ENCODE results near the gene UBB.

Gene UBB

GRCh38 chr17:16380640-16381495, at the start of gene UBB:
Gene UBB (plus strand): TSS chr17:16381091. CDS start chr17:16381908, 817 bp downstream.
- DNase-seq, result peak; percentile 47

DNA sequence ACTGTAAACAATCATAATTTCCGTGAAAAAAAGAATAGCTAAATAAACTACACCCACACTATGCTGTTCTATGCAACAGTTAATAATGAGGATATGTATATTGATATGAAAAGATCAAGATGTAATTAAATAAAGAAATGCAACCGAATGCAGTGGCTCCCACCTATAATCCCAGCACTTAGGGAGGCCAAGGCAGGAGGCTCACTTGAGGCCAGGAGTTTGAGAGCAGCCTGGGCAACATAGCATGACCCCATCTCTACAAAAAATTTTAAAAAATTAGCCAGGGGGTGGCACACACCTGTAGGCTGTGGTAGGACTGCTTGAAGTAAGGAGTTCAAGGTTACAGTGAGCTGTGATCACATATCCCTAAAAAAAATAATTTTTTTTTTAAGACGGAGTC, 42.5 kb upstream of the UBB start:
- DNase-seq, result no peak

GRCh38 chr17:16339402-16339801, 41.5 kb upstream of the UBB start:
- DNase-seq, result no peak

- no peak for DNase-seq
Observed at GRCh38 chr17:16339959-16340358, 40.9 kb upstream of the UBB start.

DNA sequence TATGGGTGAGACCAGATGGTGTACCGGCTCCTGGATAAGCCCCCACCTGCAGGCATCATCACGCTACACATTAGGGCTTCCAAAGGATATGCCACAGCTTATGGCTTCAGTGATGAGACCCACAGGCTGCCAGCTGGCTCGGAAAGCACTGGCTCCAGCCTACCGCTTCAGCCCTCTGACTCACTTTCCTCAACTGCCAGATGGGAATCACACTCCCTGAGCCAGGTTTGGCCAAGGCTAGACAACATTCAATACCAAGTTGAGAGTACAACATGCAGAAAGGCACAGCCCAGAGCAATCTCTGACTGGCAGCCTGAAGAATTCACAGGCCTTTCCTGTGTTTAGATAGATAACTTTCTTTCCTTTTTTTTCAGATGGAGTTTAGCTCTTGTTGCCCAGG, 37.9 kb upstream of the UBB start:
- DNase-seq, result no peak

GRCh38 chr17:16343569-16343968, 37.3 kb upstream of the UBB start:
- DNase-seq, result no peak

DNA sequence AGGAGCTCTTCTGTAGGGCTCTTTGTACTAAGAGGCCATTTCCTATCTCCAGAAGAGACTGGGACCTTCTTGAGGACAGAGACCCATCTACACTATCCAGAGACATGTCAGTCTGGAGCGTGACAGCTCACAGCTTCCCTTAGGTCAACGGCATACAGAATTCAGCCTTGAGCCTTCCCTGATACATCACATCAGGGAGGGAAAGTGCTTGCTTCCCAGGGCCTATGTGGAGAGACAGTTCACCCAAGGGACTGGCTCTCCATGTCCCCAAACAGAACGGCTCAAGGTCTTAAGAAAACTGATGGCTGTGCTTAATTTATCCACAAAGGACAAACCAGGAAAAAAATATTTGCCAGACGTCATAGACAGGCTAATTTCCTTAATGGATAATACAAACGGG, 35.3 kb upstream of the UBB start:
- DNase-seq, result no peak

GRCh38 chr17:16346721-16347271, 34.1 kb upstream of the UBB start:
- DNase-seq, result no peak

DNA sequence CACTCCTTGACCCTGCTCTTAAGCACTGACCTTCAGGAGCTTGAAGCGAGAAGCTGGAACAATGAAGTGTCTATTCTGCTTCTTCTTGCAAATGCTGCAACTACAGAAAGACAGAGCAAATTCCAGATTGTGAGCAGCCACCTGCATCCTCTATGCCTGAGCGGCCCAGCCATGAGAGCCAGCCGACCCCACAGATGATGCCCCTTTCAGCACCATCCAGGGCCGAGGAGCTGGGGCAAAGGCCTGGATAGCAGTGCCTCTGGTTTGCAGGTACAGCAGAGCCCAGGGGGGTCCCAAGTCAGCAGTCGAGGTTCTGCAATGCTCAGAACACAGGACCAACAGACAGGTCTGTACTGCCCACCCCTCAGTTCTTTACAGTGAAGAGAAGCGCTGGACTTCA, 32.3 kb upstream of the UBB start:
- no peak for DNase-seq

DNA sequence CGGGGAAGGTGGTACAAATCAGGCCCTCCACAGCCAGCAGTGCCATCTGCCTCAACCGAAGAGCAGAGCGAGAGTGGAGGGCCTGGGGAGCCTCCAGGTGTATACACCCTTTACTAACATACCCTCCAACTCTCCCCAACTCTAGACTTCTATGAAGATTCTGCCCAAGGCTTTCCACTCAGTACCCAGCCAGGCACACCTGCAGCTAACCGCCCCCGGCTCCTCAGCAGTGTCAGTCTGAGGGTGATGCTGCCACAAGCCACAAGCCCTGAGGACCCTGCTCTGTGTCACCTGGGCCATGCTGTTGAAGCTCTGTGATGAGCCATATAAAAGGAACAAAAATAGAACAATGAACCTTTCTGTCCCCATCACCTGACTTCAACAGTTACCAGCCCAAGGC, 31.5 kb upstream of the UBB start:
- DNase-seq, result no peak

GRCh38 chr17:16351831-16352230, 29.1 kb upstream of the UBB start:
- no peak for DNase-seq

DNA sequence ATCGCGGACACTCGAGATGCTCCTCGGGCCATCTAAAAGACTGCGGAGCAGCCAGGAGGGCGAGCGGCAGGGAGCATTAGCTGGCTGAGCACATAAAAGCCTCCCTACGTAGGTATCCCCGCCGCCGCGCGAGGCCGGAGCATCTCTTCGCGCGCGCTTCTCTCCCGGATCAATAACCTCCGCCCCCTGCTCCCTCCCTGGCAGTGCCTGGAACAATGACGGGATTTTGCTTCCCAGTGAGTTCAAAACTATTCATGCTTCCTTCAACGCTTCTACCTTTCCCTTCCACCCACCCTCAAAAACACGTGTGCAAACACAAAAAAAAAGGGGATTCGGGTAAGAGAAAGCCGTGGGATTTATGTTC, 28.6 kb upstream of the UBB start:
- no peak for DNase-seq

GRCh38 chr17:16352667-16353316, 28.1 kb upstream of the UBB start:
- DNase-seq, result no peak

DNA sequence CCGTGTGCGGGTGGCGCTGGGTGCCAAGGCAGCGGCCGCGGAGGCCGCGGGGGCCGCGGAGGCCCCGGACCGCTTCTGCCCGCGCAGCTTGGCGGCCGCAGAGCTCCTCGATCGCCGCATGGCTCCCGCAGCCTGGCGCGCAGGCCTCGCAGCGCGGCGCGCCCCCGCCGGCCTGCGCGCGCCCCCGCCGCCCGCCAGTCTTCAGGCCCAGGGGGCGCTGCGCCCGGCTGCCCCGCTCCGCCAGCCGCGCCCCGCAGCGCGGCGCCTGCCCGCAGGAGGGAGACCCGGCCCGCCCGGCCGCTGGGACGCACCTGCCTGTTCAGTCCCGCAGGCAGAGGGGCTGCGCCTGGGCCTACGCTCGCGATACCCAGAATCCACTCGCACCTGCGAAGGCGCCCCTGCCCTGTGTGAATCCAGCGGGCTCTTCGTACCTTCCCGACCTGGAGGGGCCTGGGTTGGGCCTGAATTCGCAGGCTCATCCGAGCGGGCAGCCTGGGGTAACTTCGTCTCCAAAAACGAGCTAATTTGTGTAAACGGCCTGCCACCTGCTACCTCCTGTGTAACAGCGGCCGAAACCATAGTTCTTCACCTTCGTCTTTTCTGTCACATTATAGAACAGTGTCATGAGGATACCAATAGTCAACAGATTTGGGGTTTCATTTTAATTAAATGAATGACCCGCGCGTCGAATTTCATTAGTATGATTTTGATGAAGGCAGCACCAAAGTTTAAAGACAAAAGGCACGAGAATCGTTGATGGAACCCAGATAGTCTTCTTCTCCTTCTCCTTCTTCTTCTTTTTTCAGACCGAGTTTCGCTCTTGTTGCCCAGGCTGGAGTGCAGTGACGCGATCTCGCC, 27.3 kb upstream of the UBB start, which contains the start of gene CENPV:
Gene CENPV (minus strand): TSS at position 153 of the 858 bp plus-strand sequence. CDS start 33 bp downstream, at position 120.
- no peak for DNase-seq

- DNase-seq, result no peak
Observed at GRCh38 chr17:16354585-16354984, 26.3 kb upstream of the UBB start.

- no peak for DNase-seq
Observed at GRCh38 chr17:16358394-16358793, 22.5 kb upstream of the UBB start.

GRCh38 chr17:16361874-16362273, 19.0 kb upstream of the UBB start:
- DNase-seq, result no peak

DNA sequence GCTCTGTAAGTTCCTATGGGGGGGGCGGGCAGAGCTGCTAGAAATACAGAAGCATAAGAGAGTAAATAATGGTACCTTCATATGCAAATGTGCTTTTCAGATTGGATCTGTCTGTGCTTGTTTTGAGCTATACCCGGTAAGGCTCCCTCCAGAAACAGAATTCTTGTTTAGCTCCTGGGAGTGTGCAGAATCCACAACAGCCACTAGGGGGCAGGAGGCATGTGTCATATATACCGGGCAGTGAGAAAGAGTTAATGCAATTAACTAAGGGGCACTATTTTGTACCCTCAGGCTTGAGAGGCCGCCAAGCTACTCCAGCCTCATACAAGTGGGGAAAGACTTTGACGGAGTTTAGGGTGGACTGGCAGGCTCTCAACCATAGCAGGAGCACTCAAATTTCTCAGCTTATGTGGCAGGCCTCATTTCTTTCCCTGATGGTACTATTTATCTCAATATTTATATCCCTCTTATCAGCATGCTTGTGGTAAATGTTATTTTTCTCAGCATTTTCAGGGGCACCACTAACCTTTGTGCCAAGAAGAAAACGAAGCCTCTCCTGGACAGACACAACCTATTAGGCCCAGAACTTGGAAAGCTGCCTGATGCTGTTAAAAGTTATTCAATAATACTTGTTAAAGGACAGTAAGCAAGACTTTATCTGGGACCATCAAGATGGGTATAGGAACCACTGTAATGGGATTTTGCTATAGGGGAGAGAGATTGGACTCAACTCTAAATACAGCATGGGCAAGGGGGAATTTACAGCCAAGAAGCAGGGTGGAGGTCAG, 16.9 kb upstream of the UBB start:
- no peak for DNase-seq

- no peak for DNase-seq
Observed at GRCh38 chr17:16364625-16365024, 16.3 kb upstream of the UBB start.

- DNase-seq, result no peak
Observed at GRCh38 chr17:16371742-16372141, 9.1 kb upstream of the UBB start.

DNA sequence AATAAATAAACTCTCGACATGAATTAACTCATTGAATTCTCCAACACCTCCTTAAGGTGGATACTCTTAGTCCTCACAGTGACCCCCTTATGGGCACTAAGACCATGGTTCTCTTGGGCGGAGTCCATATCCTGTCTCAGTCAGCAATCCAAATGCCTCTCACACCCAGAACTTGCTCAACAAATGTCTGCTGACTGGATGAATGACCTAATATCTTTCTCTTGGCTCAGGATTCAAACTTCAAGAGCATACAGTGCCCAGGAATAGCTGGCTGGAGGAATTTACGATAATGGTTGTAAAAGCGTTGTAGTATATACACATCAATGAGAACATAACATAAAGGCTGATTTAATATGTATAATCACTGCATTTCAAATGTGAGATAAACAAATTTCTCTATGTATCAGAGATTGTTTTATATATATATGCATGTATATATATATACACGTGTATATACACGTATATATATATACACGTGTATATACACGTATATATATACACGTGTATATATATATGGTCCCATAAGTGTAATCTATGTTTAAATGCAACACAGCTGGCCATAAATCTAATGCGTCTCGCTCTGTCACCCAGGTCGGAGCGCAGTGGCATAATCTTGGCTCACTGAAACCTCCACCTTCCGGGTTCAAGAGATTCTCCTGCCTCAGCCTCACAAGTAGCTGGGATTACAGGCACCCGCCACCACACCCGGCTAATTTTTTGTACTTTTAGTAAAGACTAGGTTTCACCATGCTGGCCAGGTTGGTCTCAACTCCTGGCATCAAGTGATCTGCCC, 6.5 kb upstream of the UBB start:
- no peak for DNase-seq

DNA sequence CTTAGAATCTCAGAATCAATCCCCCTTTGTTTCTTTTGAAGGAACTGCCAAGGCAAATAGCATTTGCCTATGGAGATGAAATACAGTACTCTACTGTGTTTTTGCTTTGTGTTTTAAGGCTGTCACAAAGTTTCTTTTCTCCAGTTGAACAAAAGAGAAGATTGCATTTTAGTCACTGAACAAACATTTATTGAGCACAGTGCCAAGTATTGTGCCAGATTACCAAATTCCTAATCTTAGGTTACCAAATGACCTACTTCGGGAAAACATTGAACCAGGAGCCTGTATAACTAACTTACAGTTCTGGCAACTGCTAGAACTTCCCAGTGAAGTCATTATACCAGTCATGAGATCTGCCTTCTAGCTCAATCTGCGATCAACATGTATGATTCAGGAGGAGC, 3.0 kb upstream of the UBB start:
- no peak for DNase-seq
